Choroid plexus epithelial cell (primary cell): ENCODE results near the gene RASSF4.

ENCODE experiments used
- DNase-seq: peaks from one replicate; pipeline ENCODE4 v3.0.0-alpha.2; 2010; ENCODE audit warnings: low read depth
- H3K4me3 ChIP-seq: 2 replicates; pipeline ENCODE4 v1.5.1; 2011; ENCODE audit warnings: low read depth, mild to moderate bottlenecking, control low read depth, low read length, moderate library complexity
- CTCF ChIP-seq: conservative IDR thresholded peaks from 2 replicates; pipeline ENCODE4 v1.5.1; 2011; ENCODE audit warnings: low read depth, mild to moderate bottlenecking, control low read depth, inconsistent platforms, low read length, moderate library complexity

RASSF4 gene

DNA sequence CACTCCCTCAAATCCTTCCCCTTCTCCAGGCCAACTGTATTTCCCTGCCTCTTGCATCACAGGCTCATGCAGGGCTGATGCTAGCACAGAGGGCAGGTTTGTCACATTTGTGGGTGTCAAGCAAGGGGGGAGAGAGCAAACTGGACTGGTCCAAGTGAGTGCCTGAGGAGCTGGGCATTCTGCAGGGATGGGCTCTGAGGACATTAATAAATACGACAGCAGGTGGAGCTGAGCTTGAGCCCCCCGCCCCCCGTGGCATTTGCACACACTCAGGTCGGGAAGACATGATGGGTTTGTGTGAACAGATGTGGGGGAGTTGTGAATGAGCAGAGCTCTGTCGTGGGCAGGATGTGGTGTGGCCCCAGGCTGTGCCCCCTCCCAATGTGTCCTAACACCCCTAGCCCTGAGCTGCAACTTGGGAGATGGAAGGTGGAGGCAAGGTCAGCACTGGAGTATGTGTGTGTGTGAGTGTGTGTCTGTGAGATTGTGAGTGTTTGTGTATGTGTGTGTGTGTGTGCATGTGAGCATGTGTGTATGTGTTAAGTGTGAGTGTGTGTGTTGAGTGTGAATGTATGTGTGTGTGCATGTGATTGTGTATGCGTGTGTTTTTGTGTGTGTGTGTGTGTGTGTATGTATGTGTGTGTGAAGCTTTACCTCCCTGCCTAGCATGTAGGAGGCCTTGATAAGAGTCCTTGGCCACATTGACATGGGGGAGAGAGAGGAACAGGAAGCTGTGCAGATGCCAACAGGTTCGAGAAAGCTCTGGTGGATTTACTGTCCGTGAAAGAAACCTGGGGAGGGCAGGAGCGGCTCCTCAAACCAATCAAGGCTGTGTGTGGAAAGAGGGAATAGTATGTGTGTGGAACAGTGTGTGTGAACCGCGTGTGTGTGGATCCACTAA is 9.1 kb downstream of the RASSF4 start:
- no peak overlapping the region for H3K4me3 ChIP-seq
- no peak for TF ChIP-seq CTCF
- DNase-seq, result no peak

DNA sequence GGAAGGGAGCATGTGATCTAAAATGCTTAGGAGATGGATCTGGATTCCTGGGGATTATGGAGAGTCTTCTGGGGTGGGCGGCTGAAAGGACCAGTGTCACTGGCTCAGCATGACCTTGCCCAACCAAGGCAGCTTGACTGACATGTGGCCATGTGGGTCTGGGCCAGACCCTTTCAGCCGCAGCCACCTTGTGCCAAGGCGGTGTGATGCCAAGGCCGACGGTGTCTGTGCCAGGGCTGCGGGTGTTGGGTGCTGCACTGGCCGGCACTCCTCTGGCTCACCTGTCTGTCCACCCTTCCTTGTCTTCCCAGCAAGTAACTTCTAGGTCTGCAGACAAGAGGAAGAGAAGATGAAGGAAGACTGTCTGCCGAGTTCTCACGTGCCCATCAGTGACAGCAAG is 10.3 kb downstream of the RASSF4 start:
- TF ChIP-seq CTCF, result no peak
- H3K4me3 ChIP-seq, result no peak overlapping the region
- no peak for DNase-seq

GRCh38 chr10:44970812-44971395 is 11.3 kb downstream of the RASSF4 start:
- no peak for TF ChIP-seq CTCF
- no peak overlapping the region for H3K4me3 ChIP-seq
- DNase-seq, result no peak

DNA sequence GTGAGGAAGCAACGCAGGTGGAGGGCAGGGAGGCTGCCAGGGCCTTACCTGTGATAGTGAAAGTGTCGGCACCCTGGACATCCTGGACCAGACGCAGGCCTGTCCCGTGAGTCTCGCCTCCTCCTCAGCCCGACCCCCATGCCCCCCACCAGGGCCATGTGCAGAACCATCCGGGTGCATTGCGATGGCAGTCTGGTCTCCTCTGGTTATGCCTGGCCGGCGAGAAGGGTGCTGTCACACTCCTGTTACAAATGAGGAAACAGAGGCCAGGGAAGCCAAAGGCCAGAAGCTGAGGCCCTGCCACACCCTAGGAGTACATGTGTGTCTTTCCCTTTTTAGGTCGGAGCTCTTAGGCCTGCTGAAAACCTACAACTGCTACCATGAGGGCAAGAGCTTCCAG is 11.8 kb downstream of the RASSF4 start:
- no peak for DNase-seq
- TF ChIP-seq CTCF, result no peak
- H3K4me3 ChIP-seq, result no peak overlapping the region

- DNase-seq, result no peak
- no peak overlapping the region for H3K4me3 ChIP-seq
- TF ChIP-seq CTCF, result no peak
Observed at GRCh38 chr10:44971935-44972757, 12.5 kb downstream of the RASSF4 start.

GRCh38 chr10:44972874-44973306 is 13.3 kb downstream of the RASSF4 start:
- no peak for TF ChIP-seq CTCF
- DNase-seq, result no peak

More at GRCh38 chr10:44972874-44973306, 13.3 kb downstream of the RASSF4 start:
- H3K4me3 ChIP-seq, result no peak overlapping the region
